OCI-LY3 (cell line): Measurements from ENCODE around the gene KCNK7.

ENCODE experiments used
- EZH2phosphoT487 ChIP-seq: fragments of 200-600 bp; shearing (Covaris generic); IDR thresholded peaks from 2 replicates; pipeline ENCODE4 v1.6.1; 2018; ENCODE audit warnings: antibody characterized with exemption, mixed run types, low read depth
- TF ChIP-seq, protein P1 (sequence below): fragments of 200-600, 300-600 bp; sonication (generic); IDR thresholded peaks from 2 replicates; pipeline ENCODE4 v1.5.1; 2014; ENCODE audit warnings: antibody characterized with exemption, low read length, low read depth

- TF ChIP-seq, protein P1, sequence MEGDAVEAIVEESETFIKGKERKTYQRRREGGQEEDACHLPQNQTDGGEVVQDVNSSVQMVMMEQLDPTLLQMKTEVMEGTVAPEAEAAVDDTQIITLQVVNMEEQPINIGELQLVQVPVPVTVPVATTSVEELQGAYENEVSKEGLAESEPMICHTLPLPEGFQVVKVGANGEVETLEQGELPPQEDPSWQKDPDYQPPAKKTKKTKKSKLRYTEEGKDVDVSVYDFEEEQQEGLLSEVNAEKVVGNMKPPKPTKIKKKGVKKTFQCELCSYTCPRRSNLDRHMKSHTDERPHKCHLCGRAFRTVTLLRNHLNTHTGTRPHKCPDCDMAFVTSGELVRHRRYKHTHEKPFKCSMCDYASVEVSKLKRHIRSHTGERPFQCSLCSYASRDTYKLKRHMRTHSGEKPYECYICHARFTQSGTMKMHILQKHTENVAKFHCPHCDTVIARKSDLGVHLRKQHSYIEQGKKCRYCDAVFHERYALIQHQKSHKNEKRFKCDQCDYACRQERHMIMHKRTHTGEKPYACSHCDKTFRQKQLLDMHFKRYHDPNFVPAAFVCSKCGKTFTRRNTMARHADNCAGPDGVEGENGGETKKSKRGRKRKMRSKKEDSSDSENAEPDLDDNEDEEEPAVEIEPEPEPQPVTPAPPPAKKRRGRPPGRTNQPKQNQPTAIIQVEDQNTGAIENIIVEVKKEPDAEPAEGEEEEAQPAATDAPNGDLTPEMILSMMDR: no peak
- TF ChIP-seq EZH2phosphoT487: no peak
Observed at GRCh38 chr11:65575568-65576231, 19.9 kb downstream of the KCNK7 start, which contains the start of gene EHBP1L1.
